ENCODE data around the gene FBXL16.

DNA sequence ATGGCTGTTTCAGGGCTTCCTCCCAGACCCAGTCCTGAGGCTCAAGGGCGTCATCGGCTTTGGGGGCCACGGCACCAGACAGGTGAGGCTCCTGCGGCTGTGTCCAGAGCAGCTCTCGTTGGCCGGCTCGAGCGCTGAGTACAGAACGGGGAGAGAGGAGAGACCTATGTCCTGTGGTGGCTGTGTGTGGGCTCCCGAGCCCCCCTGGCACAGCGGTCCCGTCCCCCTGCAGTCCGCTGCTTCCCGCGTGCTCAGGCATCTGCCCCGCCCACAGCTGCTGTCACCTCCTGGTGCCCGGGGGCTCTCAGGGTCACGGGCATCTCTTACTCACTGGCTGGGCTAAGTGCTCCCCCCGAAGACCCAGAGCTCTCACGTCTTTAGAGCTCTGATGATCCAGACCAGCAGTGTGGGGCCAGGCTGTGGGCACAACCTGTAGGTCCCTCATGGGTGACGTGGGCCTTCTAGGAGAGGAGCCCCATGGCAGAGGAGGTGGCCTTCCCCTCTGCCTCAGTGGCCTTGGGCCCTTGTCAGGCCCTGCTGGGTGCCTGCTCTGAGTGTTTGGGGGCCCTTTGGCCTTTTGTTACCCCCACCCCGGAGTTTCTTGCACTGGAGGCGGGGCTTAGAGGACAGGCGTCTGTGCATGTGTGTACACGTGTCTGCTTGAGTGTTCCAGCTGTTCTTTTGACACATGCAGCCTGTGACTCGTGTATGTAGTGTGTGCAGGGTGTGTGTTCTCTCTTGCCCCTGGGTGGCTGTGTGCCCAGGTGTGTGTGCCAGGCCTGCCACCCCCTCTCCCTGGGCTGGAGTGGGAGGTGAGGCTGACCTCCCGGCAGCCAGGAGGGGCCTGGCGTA lies 52.9 kb downstream of the FBXL16 start:
- TF ChIP-seq CTCF (conservative IDR thresholded peaks at IDR 0.05) (no peak), EZH2 (IDR thresholded peaks at IDR 0.05; ENCODE audit: low read depth) (no peak)

Data from PC-9 (cell line).